HL-60 (cell line): Measurements from ENCODE around the gene STYX.

ENCODE experiments used
- DNase-seq, 2 experiments: peaks; one replicate each; pipeline ENCODE4 v3.0.0-alpha.2; 2010 to 2020; ENCODE audit warnings: low read depth in 1 of 2, low spot score in 1 of 2
- H3K27ac ChIP-seq: fragments of 250-450 bp; sonication (Bioruptor Pico); replicated peaks from 2 replicates; pipeline ENCODE4 v1.5.1; 2020; ENCODE audit warnings: mild to moderate bottlenecking, moderate library complexity
- H3K27me3 ChIP-seq: fragments of 250-450 bp; sonication (Bioruptor Pico); 2 replicates; pipeline ENCODE4 v1.5.1; 2021; ENCODE audit warnings: mild to moderate bottlenecking, moderate library complexity; ENCODE audit not compliant: insufficient read depth, poor library complexity, severe bottlenecking
- H3K4me3 ChIP-seq: replicated peaks from 2 replicates; pipeline ENCODE4 v1.5.1; 2011; ENCODE audit warnings: mild to moderate bottlenecking, control low read depth, low read length; ENCODE audit not compliant: insufficient read depth
- CTCF ChIP-seq: IDR thresholded peaks from one replicate; pipeline ENCODE4 v1.5.1; 2011; ENCODE audit warnings: low read length, control low read depth, inconsistent platforms; ENCODE audit not compliant: insufficient read depth
- GABPA ChIP-seq: IDR thresholded peaks from 2 replicates; pipeline ENCODE4 v1.6.1; 2012; ENCODE audit warnings: low read depth
- POLR2AphosphoS5 ChIP-seq: IDR thresholded peaks from 2 replicates; pipeline ENCODE4 v1.6.1; 2012; ENCODE audit warnings: low read depth
- REST ChIP-seq: IDR thresholded peaks from 2 replicates; pipeline ENCODE4 v1.6.1; 2012; ENCODE audit warnings: low read depth; ENCODE audit not compliant: insufficient replicate concordance
- SPI1 ChIP-seq: IDR thresholded peaks from 2 replicates; pipeline ENCODE4 v1.6.1; 2012; ENCODE audit warnings: low read depth, mild to moderate bottlenecking, borderline replicate concordance

The STYX gene

GRCh38 chr14:52778702-52779101, 48.7 kb downstream of the STYX start:
- no peak for DNase-seq
- Histone ChIP-seq H3K27ac (no peak overlapping the region), H3K4me3 (no peak overlapping the region), H3K27me3 (no peaks in the 10 kb centered on the region)
- TF ChIP-seq POLR2AphosphoS5 = no peak

GRCh38 chr14:52780893-52781292, 50.9 kb downstream of the STYX start:
- H3K27ac ChIP-seq = no peak overlapping the region
- DNase-seq = no peak
- TF ChIP-seq SPI1 = no peak
- no peak for TF ChIP-seq GABPA
- no peak for TF ChIP-seq CTCF
- no peak for TF ChIP-seq POLR2AphosphoS5
- no peak for TF ChIP-seq REST
- no peak overlapping the region for H3K4me3 ChIP-seq
- H3K27me3 ChIP-seq = no peaks in the 10 kb centered on the region

- no peak overlapping the region for H3K4me3 ChIP-seq
- DNase-seq = no peak
- no peaks in the 10 kb centered on the region for H3K27me3 ChIP-seq
- H3K27ac ChIP-seq = no peak overlapping the region
- TF ChIP-seq POLR2AphosphoS5 (no peak), CTCF (no peak), REST (no peak), SPI1 (no peak), GABPA (no peak)
Measured at GRCh38 chr14:52781629-52782028, 51.7 kb downstream of the STYX start.

GRCh38 chr14:52783206-52783605, 53.2 kb downstream of the STYX start:
- Histone ChIP-seq H3K4me3 (no peak overlapping the region), H3K27ac (no peak overlapping the region), H3K27me3 (no peaks in the 10 kb centered on the region)
- no peak for DNase-seq
- TF ChIP-seq POLR2AphosphoS5 (no peak), GABPA (no peak), CTCF (no peak), REST (no peak), SPI1 (no peak)
